HL-60 (cell line): ENCODE measurements around the gene GRIA1.
"Not testable (repeated sequence)": the region's sequence is repeated elsewhere in the genome, so short reads cannot be mapped to it uniquely, and the experiment has no call there.

Experiments
- DNase-seq, 2 experiments: peaks; one replicate each; pipeline ENCODE4 v3.0.0-alpha.2; 2010 to 2020; ENCODE audit warnings: low read depth in 1 of 2, low spot score in 1 of 2
- H3K27ac ChIP-seq: fragments of 250-450 bp; sonication (Bioruptor Pico); replicated peaks from 2 replicates; pipeline ENCODE4 v1.5.1; 2020; ENCODE audit warnings: mild to moderate bottlenecking, moderate library complexity
- H3K27me3 ChIP-seq: fragments of 250-450 bp; sonication (Bioruptor Pico); 2 replicates; pipeline ENCODE4 v1.5.1; 2021; ENCODE audit warnings: mild to moderate bottlenecking, moderate library complexity; ENCODE audit not compliant: insufficient read depth, poor library complexity, severe bottlenecking
- H3K4me3 ChIP-seq: replicated peaks from 2 replicates; pipeline ENCODE4 v1.5.1; 2011; ENCODE audit warnings: mild to moderate bottlenecking, control low read depth, low read length; ENCODE audit not compliant: insufficient read depth
- CTCF ChIP-seq: IDR thresholded peaks from one replicate; pipeline ENCODE4 v1.5.1; 2011; ENCODE audit warnings: low read length, control low read depth, inconsistent platforms; ENCODE audit not compliant: insufficient read depth
- GABPA ChIP-seq: IDR thresholded peaks from 2 replicates; pipeline ENCODE4 v1.6.1; 2012; ENCODE audit warnings: low read depth
- POLR2AphosphoS5 ChIP-seq: IDR thresholded peaks from 2 replicates; pipeline ENCODE4 v1.6.1; 2012; ENCODE audit warnings: low read depth
- REST ChIP-seq: IDR thresholded peaks from 2 replicates; pipeline ENCODE4 v1.6.1; 2012; ENCODE audit warnings: low read depth; ENCODE audit not compliant: insufficient replicate concordance
- SPI1 ChIP-seq: IDR thresholded peaks from 2 replicates; pipeline ENCODE4 v1.6.1; 2012; ENCODE audit warnings: low read depth, mild to moderate bottlenecking, borderline replicate concordance

Gene GRIA1

GRCh38 chr5:153718713-153719112, 228.2 kb downstream of the GRIA1 start:
- TF ChIP-seq GABPA (no peak), POLR2AphosphoS5 (no peak), REST (no peak), CTCF (no peak), SPI1 (no peak)
- DNase-seq = no peak
- H3K27ac ChIP-seq = no peak overlapping the region
- H3K4me3 ChIP-seq = no peak overlapping the region
- no peaks in the 10 kb centered on the region for H3K27me3 ChIP-seq

- Histone ChIP-seq H3K4me3 (no peak overlapping the region), H3K27ac (no peak overlapping the region), H3K27me3 (no peaks in the 10 kb centered on the region)
- no peak for DNase-seq
- TF ChIP-seq SPI1 (no peak), GABPA (no peak), CTCF (no peak), POLR2AphosphoS5 (no peak), REST (no peak)
These were observed 228.9 kb downstream of the GRIA1 start for GRCh38 chr5:153719324-153719723.

GRCh38 chr5:153723022-153723610, 232.6 kb downstream of the GRIA1 start:
- not testable (repeated sequence) for H3K27me3 ChIP-seq, H3K27ac ChIP-seq, DNase-seq

GRCh38 chr5:153742060-153742459, 251.6 kb downstream of the GRIA1 start:
- no peak for TF ChIP-seq POLR2AphosphoS5
- no peak for TF ChIP-seq SPI1
- no peak for TF ChIP-seq CTCF
- no peak for TF ChIP-seq REST
- TF ChIP-seq GABPA = no peak
- Histone ChIP-seq H3K27ac (no peak overlapping the region), H3K4me3 (no peak overlapping the region), H3K27me3 (no peaks in the 10 kb centered on the region)
- DNase-seq = no peak

More at GRCh38 chr5:153723022-153723610, 232.6 kb downstream of the GRIA1 start:
- not testable (repeated sequence) for H3K4me3 ChIP-seq
